ENCODE measurements around the gene SASH1.
A peak's percentile ranks its signal among the peaks of the same experiment; 100 is the strongest.

SASH1 gene

DNA sequence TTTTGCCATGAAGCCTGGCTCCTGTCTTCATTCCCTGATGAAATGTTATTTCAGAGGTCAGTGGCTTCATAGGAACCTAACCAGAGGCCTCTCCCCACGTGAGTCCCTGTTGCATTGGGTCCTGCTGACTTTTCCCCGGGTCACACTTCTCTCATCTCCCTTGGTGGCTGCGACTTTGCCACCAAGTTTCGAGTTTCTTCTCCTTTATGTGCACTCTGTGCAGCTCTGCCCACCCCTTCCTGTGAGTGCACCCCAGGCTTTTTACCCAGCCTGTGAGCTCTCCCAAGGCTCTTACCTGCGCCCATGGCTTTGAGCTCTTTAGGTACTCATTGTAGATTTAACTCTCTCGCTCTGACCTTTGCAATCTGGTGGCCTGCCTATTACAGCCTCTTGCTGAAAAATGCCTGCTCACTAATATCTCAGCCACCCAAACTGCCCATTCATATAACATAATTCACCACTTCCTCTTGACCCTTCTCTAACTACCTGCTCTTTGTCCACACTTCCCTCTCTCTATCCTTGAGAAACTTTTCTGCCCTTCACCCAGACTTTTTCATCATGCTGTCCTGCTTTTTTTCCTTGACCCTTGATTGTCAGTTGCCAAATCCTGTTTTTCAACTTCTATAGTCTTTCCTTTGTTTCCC is 105.9 kb downstream of the SASH1 start:
- TF ChIP-seq, protein P1, sequence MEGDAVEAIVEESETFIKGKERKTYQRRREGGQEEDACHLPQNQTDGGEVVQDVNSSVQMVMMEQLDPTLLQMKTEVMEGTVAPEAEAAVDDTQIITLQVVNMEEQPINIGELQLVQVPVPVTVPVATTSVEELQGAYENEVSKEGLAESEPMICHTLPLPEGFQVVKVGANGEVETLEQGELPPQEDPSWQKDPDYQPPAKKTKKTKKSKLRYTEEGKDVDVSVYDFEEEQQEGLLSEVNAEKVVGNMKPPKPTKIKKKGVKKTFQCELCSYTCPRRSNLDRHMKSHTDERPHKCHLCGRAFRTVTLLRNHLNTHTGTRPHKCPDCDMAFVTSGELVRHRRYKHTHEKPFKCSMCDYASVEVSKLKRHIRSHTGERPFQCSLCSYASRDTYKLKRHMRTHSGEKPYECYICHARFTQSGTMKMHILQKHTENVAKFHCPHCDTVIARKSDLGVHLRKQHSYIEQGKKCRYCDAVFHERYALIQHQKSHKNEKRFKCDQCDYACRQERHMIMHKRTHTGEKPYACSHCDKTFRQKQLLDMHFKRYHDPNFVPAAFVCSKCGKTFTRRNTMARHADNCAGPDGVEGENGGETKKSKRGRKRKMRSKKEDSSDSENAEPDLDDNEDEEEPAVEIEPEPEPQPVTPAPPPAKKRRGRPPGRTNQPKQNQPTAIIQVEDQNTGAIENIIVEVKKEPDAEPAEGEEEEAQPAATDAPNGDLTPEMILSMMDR (conservative IDR thresholded peaks at IDR 0.05; ENCODE audit: control insufficient read depth, insufficient read depth, low read depth, low read length) = no peak

DNA sequence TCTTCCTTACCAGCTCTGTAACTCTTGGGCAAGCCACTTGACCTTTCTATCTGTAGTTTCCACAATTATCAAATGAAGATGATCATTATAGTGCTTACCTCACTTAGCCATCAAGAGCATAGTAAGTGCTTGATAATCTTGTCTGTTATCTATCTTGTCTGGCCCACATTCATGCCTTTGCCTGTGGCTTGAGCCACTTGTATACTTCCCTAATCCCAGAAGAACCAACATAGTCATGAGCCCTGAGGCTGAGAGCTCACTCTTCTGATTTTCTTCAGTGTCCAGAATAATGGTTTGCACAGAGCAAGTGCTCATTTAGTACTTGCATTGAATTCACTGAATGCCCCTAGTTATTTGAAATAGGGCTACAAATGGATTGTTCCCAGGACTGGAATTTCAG is 108.2 kb downstream of the SASH1 start:
- TF ChIP-seq, protein P1 (conservative IDR thresholded peaks at IDR 0.05; ENCODE audit: control insufficient read depth, insufficient read depth, low read depth, low read length) = no peak
- no peak for DNase-seq (ENCODE audit: low read depth)
- H3K4me3 ChIP-seq (ENCODE audit: control insufficient read depth, low read depth, low read length) = no peak overlapping the region

More for the DNA sequence above, 105.9 kb downstream of the SASH1 start:
- DNase-seq (ENCODE audit: low read depth) = no peak
- no peak overlapping the region for H3K4me3 ChIP-seq (ENCODE audit: control insufficient read depth, low read depth, low read length)

DNA sequence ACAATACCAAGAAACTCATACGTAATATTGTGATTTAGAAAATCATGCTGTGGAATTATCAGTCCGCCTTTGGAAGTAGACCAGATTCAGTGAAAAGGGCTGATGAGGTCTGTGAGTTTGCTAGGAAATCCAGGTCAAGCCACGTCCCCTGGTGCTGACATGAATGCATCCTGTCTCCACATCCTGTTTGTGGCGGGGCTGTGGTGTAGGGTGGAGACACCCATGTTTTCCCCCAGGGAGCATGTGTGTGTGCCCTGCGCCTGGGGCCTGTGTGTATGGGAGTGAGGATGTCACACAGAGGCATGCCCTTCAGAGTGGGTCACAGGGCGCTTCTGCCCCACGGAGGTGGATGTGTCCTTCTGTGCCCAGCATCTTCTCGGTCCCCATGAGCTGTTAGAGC is 109.1 kb downstream of the SASH1 start:
- no peak overlapping the region for H3K4me3 ChIP-seq (ENCODE audit: control insufficient read depth, low read depth, low read length)
- TF ChIP-seq, protein P1 (conservative IDR thresholded peaks at IDR 0.05; ENCODE audit: control insufficient read depth, insufficient read depth, low read depth, low read length) = no peak
- no peak for DNase-seq (ENCODE audit: low read depth)

DNA sequence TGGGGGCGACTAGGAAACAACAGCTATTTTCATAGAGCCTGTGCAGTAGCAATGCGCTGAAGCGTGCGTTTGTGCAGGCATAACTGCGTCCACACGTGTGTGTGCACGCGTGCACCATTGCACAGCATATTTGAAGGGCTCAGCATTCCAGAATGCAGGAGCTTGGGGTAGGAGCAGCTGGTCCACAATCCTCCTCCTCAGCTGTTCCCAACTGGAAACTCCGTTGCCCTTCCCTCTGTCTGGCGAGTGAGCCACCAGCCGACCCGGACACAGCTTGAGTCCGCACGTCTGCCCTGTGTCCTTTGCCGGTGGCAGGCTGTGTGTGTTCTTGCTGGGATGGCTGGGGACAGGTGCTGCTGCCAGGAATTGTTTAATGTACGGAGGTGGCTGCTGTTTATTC is 110.2 kb downstream of the SASH1 start:
- no peak overlapping the region for H3K4me3 ChIP-seq (ENCODE audit: control insufficient read depth, low read depth, low read length)
- no peak for DNase-seq (ENCODE audit: low read depth)
- TF ChIP-seq, protein P1 (conservative IDR thresholded peaks at IDR 0.05; ENCODE audit: control insufficient read depth, insufficient read depth, low read depth, low read length) = no peak

DNA sequence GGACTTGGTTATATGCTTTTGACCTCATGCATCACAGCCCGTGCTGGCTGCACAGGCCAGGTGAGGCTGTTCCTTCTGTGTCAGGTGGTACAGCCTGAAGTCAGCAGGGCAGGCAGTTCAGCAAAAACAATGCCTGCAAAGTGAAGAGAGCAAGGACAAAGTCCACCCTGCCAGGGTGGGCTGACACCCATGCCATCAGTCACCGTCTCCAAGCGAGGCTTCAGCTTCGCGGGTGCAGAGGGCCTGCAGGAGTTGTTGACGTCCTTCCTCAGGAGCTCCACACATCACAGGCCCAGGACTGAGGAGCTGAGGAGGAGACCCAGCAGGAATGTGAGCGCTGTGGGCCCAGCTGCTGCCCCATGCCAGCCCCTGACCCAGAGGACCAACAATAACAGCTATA is 111.3 kb downstream of the SASH1 start:
- no peak for DNase-seq (ENCODE audit: low read depth)
- H3K4me3 ChIP-seq (ENCODE audit: control insufficient read depth, low read depth, low read length) = no peak overlapping the region
- TF ChIP-seq, protein P1 (conservative IDR thresholded peaks at IDR 0.05; ENCODE audit: control insufficient read depth, insufficient read depth, low read depth, low read length) = no peak

DNA sequence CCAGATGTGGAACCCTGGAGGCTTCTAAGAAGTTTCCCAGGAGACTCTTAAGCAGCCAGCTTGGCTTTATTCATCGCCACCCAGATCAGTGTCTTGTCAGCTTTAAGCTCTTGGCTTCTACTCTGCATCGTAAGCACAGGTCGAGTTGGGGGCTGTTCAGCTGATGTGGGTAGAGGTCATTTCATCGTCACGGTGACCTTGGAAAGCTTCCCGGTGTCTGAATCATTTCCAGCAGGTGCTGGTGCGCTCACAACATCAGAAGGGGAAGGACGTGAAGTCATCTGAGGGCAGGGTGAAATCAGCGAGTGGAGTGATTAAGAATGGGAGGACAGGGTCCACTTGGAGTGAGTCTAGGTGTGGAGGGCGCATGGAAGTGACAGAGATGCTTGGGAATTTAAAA is 112.6 kb downstream of the SASH1 start:
- DNase-seq (ENCODE audit: low read depth) = peak; percentile 94
- no peak overlapping the region for H3K4me3 ChIP-seq (ENCODE audit: control insufficient read depth, low read depth, low read length)
- TF ChIP-seq, protein P1 (conservative IDR thresholded peaks at IDR 0.05; ENCODE audit: control insufficient read depth, insufficient read depth, low read depth, low read length) = no peak

All from fibroblast of mammary gland (primary cell).